Measurements from ENCODE around the gene GABRA4.

The GABRA4 gene

DNA sequence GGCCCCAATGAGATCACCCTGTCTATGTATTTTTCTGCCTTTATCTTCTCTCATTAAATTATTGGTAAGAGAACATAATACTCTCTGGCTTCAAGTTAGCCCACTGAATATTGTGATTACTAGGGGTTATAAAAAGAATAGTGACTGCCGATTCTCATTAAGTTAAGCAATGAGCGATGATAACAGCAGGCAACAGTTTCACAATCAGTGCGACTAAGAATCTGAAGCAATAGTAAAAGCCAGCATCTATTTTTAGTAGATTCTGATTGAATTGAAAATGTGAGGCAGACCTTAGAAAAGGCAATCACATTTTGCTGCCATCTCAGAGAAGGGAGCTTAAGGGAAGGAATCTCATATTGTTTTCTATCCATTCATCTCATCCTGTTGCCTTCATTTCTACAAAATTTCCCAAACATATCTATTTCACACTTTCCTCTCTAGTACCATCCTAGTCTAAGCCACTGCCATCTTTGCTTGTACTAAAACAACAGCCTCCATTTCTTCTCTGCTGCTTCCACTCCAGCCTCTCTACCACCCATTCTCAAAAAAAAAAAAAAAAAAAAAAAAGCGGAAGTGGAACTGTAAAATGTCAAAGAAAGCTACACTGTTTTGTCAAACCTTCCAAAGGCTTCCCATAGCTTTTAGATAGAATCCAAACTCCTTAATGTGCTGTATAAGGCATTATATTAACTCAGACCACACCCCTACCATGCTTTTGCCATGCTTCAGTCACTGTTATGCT is 17.4 kb downstream of the GABRA4 start:
- H3K36me3 Mint-ChIP-seq (ENCODE audit: low read depth): no peaks in the 10 kb centered on the region
- no peak for TF ChIP-seq CTCF (IDR thresholded peaks at IDR 0.05; ENCODE audit: unreplicated experiment in 3 of 3)
- no peaks in the 10 kb centered on the region for H3K4me1 Mint-ChIP-seq
- no peak overlapping the region for H3K27ac Mint-ChIP-seq
- H3K27me3 Mint-ChIP-seq (ENCODE audit: low read depth): peaks cover 9% of the 10 kb centered on the region
- no peak overlapping the region for H3K4me3 Mint-ChIP-seq
- H3K9me3 Mint-ChIP-seq: no peaks in the 10 kb centered on the region

DNA sequence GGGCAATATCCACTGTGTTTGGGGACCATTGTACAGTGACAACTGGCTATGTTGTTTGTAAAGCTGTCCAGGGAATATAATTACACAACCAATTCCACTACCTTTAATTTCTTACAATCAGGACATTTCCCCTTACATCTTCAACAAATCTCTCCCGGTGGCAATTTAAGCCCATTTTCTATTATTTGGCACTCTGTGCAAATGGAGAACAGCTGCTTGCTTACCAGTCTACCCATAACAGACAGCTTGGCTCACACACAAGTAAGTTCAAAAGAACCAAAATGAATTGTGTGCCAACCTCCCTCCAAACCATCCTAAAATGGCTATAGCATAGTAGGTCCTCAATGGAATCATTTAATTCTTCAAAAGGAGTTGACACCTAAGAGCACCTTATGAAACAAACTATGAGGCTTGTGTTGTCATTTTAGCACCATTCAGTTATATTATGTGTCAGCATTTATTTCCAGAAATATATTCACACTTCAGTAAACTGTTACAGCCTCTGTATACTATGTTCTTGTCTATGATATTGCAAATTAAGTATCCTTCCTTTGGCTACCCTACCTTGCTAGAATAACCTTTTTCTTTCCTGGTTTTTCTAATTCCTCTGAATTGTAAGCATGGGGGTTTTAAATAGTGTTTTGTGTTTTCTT is 18.4 kb downstream of the GABRA4 start:
- Mint-ChIP-seq H3K27ac (no peak overlapping the region), H3K4me1 (no peaks in the 10 kb centered on the region), H3K36me3 (ENCODE audit: low read depth) (no peaks in the 10 kb centered on the region), H3K27me3 (ENCODE audit: low read depth) (peaks cover 9% of the 10 kb centered on the region), H3K9me3 (no peaks in the 10 kb centered on the region), H3K4me3 (no peak overlapping the region)
- TF ChIP-seq CTCF (IDR thresholded peaks at IDR 0.05; ENCODE audit: unreplicated experiment in 3 of 3): no peak

DNA sequence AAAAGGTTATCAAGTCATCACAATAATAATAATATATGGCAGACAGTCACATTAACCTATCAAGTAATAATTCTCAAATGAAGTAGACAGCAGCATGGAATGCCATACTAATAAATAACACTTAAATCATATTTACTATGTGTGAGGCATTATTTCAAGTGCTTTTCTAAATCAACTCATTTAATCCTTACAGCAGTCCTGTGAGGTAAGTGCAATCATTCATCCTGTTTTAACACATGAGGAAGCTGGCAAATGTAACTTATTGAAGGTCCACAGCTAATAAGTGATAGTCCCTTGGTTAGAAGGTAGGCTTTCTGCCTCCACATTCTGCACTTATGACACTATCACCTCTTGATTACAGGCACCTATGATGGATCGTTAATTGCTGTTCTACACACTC is 24.5 kb downstream of the GABRA4 start:
- no peaks in the 10 kb centered on the region for H3K4me1 Mint-ChIP-seq
- TF ChIP-seq CTCF (IDR thresholded peaks at IDR 0.05; ENCODE audit: unreplicated experiment in 3 of 3): no peak
- peaks cover 14% of the 10 kb centered on the region for H3K27me3 Mint-ChIP-seq (ENCODE audit: low read depth)
- H3K27ac Mint-ChIP-seq: no peak overlapping the region
- no peaks in the 10 kb centered on the region for H3K9me3 Mint-ChIP-seq
- no peak overlapping the region for H3K4me3 Mint-ChIP-seq
- H3K36me3 Mint-ChIP-seq (ENCODE audit: low read depth): no peaks in the 10 kb centered on the region

DNA sequence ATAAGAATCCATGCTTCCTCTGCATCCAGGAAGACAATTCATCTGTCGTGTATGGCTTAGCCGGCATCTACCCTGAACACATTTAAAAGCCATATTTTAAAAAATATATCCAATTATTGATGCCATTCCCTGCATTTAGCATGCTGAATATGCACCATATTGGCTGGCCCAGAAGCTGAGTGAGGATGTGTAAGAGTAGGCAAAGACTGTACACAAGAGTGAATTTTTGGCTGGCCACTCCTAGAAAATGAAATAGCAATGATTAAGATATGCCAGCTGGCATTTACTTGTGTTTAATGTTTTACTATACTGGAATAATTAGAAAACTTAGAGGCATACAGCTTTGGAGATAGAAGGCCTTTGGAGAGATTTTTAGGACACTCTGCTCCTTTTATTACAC is 25.8 kb downstream of the GABRA4 start:
- Mint-ChIP-seq H3K27me3 (ENCODE audit: low read depth) (peaks cover 13% of the 10 kb centered on the region), H3K9me3 (no peaks in the 10 kb centered on the region), H3K4me3 (no peak overlapping the region), H3K27ac (no peak overlapping the region), H3K36me3 (ENCODE audit: low read depth) (no peaks in the 10 kb centered on the region), H3K4me1 (no peaks in the 10 kb centered on the region)
- TF ChIP-seq CTCF (IDR thresholded peaks at IDR 0.05; ENCODE audit: unreplicated experiment in 3 of 3): no peak

DNA sequence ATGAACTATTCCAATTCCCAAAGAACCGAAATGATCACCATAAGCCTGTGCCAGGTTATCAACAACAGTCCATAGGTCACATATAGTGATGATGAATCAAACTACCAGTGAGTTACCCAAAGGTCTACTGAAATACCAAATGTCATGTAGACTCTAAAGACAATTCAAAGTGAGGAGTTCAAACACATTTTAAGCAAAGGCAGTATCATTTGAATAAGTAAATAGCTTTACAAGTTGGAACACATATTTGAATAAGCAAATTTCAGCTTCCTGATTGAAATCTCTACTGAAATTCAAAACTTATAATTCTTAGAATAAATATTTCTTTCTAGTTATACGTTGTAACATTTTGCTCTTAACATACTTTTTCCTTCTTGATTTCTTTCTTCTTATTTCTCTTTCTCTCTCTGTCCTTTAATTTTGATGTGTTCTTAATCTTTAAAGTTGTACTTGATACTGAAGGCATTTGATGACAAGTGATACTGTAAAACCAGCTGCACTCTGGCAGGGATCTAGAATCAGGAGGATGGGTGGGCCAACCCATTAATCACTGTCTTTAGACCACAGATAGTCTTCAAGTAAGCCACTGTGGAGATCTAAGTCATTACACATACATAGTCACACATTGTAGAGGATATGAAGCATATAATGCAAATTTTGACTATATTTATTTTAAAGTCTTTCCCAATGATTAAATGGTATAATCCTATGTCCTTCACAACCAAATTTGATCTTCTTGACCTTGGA is 34.5 kb downstream of the GABRA4 start:
- no peaks in the 10 kb centered on the region for H3K4me1 Mint-ChIP-seq
- H3K4me3 Mint-ChIP-seq: no peak overlapping the region
- no peaks in the 10 kb centered on the region for H3K36me3 Mint-ChIP-seq (ENCODE audit: low read depth)
- H3K9me3 Mint-ChIP-seq: no peaks in the 10 kb centered on the region
- TF ChIP-seq CTCF (IDR thresholded peaks at IDR 0.05; ENCODE audit: unreplicated experiment in 3 of 3): no peak
- H3K27ac Mint-ChIP-seq: no peak overlapping the region
- no peaks in the 10 kb centered on the region for H3K27me3 Mint-ChIP-seq (ENCODE audit: low read depth)
